Smooth muscle cell (in vitro differentiated cells): ENCODE data around the gene MED27. TPM values are rescaled to one million over a fixed set of nuclear protein-coding genes. Genes with fewer than 3 reads are reported as not detected.

Experiments
- DNase-seq: peaks from one replicate; lab custom pipeline; 2025; ENCODE audit not compliant: unreplicated experiment; lab: John Stamatoyannopoulos, UW
- H2AFZ ChIP-seq: fragments of 200-600 bp; sonication (generic); 2 replicates; pipeline ENCODE4 v1.6.0; 2016; ENCODE audit warnings: antibody characterized with exemption, low read depth, mild to moderate bottlenecking
- H3F3A ChIP-seq: fragments of 200-600 bp; sonication (generic); 2 replicates; pipeline ENCODE4 v1.6.0; 2017; ENCODE audit warnings: antibody characterized with exemption, low read depth
- H3K27ac ChIP-seq: fragments of 200-600 bp; sonication (generic); 2 replicates; pipeline ENCODE4 v1.5.1; 2016; ENCODE audit warnings: low read depth, mild to moderate bottlenecking
- H3K27me3 ChIP-seq: fragments of 200-600 bp; sonication (generic); 2 replicates; pipeline ENCODE4 v1.6.1; 2016; ENCODE audit warnings: low read depth, mild to moderate bottlenecking
- H3K36me3 ChIP-seq: fragments of 200-600 bp; sonication (generic); 2 replicates; pipeline ENCODE4 v1.5.1; 2016; ENCODE audit warnings: low read depth
- H3K4me1 ChIP-seq: fragments of 200-600 bp; sonication (generic); 2 replicates; pipeline ENCODE4 v1.5.1; 2016; ENCODE audit warnings: low read depth
- H3K4me2 ChIP-seq: fragments of 200-600 bp; sonication (generic); 2 replicates; pipeline ENCODE4 v1.6.0; 2016; ENCODE audit warnings: mild to moderate bottlenecking
- H3K4me3 ChIP-seq: fragments of 200-600 bp; sonication (generic); 2 replicates; pipeline ENCODE4 v1.5.1; 2016; ENCODE audit warnings: mild to moderate bottlenecking
- H3K79me2 ChIP-seq: fragments of 200-600 bp; sonication (generic); 2 replicates; pipeline ENCODE4 v1.6.0; 2016; ENCODE audit warnings: low read depth, mild to moderate bottlenecking
- H3K9ac ChIP-seq: fragments of 200-600 bp; sonication (generic); 2 replicates; pipeline ENCODE4 v1.6.0; 2016; ENCODE audit warnings: low read depth
- H3K9me3 ChIP-seq: fragments of 200-600 bp; sonication (generic); replicated peaks from 2 replicates; pipeline ENCODE4 v1.5.1; 2016; ENCODE audit warnings: low read depth
- H4K20me1 ChIP-seq: fragments of 200-600 bp; sonication (generic); 2 replicates; pipeline ENCODE4 v1.6.0; 2016; ENCODE audit warnings: low read depth
- WGBS: methylation state at CpG from one replicate; pipeline ENCODE4 v1.1.7; 2016; ENCODE audit warnings: low lambda C conversion rate; 5-methylcytosine and 5-hydroxymethylcytosine counted together
- polyA plus RNA-seq: library from polyadenylated mRNA; unstranded; fragments of >200 nt; fragmentation: Nextera tagmentation; extraction: Ambion mirVana; gene quantifications from 2 replicates; pipeline ENCODE4 v1.2.1, GENCODE V29; 2016
- total RNA-seq: library from RNA; depleted of rRNA; stranded (reverse); fragments of >200 nt; gene quantifications from 2 replicates; pipeline ENCODE4 v1.2.3, GENCODE V29; 2014
- TF ChIP-seq, protein P1 (sequence below): fragments of 200-600 bp; sonication (generic); IDR thresholded peaks from 2 replicates; pipeline ENCODE4 v1.5.1; 2017; ENCODE audit warnings: borderline replicate concordance, mild to moderate bottlenecking, antibody characterized with exemption; ENCODE audit not compliant: insufficient read depth, poor library complexity, severe bottlenecking

Gene MED27
- total and polyA plus RNA-seq, 2 experiments from 2014 or later: 24.0 to 50.0 TPM

DNA sequence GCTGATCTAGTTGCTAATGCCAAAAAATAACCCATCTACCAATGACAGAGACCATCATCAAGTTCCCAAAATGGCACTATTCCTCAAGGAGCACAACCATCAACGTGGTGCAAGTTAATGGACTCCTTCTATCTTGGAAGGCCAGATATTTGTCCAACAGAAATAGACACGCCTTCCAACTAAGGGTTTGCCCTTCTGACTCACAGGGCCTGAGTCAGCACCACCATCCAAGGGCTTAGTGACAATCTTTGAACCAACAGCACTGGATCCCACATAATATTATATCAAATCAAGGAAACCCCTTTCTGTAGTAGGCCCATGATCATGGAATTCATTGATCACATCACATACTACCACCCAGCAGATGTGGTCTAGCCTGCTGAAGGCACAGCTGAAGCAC, 84.3 kb downstream of the MED27 start:
- Histone ChIP-seq H4K20me1 (peaks cover 83% of the 10 kb centered on the region), H3K79me2 (no peaks in the 10 kb centered on the region)
- no peak for DNase-seq

DNA sequence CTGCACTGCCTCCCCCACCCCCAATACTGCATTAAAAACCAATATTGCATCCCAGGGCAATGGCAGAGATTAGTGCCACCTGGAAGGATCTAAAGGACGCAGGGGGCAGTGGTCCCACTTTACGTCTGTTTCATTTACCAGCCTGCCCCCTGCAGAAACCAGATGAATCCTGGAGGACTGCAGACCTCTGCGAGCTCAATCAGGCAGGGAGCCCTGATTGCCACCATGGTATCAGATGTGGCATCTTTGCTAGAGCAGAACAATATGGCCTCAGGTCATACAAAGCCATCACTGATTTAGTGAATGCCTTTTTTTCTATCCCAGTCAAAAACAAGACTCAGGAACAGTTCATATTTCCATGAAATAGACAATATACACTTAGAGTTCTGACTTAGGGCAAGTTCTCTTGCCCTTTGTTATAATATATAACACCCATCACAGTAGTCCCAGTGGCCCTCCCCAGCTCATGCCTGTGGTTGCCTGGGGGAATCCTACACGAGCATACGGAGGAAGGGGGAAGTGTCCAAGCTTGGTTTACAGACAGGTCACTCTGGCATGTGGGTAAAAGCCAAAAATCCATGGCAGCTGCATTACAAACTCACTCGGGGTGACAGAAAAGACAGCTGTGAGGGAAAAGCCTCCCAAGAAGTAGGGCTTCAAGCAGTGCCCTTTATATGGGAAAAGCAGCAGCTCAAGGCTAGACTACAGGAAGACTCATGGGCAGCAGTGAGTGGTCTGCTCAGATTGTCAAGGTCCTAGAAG, 85.1 kb downstream of the MED27 start:
- no peak for DNase-seq
- no peaks in the 10 kb centered on the region for H3K27me3 ChIP-seq
- TF ChIP-seq, protein P1, sequence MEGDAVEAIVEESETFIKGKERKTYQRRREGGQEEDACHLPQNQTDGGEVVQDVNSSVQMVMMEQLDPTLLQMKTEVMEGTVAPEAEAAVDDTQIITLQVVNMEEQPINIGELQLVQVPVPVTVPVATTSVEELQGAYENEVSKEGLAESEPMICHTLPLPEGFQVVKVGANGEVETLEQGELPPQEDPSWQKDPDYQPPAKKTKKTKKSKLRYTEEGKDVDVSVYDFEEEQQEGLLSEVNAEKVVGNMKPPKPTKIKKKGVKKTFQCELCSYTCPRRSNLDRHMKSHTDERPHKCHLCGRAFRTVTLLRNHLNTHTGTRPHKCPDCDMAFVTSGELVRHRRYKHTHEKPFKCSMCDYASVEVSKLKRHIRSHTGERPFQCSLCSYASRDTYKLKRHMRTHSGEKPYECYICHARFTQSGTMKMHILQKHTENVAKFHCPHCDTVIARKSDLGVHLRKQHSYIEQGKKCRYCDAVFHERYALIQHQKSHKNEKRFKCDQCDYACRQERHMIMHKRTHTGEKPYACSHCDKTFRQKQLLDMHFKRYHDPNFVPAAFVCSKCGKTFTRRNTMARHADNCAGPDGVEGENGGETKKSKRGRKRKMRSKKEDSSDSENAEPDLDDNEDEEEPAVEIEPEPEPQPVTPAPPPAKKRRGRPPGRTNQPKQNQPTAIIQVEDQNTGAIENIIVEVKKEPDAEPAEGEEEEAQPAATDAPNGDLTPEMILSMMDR: no peak
- no peaks in the 10 kb centered on the region for H3K36me3 ChIP-seq
- no peaks in the 10 kb centered on the region for H3K79me2 ChIP-seq
- no peak overlapping the region for H2AFZ ChIP-seq
- no peak overlapping the region for H3K9ac ChIP-seq
- no peak overlapping the region for H3K4me3 ChIP-seq
- H3F3A ChIP-seq: no peaks in the 10 kb centered on the region
- H3K4me2 ChIP-seq: no peak overlapping the region
- H3K4me1 ChIP-seq: no peaks in the 10 kb centered on the region
- H3K27ac ChIP-seq: no peak overlapping the region
- H4K20me1 ChIP-seq: peaks cover 86% of the 10 kb centered on the region
- no peaks in the 10 kb centered on the region for H3K9me3 ChIP-seq
- 73% methylated on average over 6 of the region's 6 CpGs for WGBS

More for the DNA sequence above, 84.3 kb downstream of the MED27 start:
- TF ChIP-seq, protein P1: no peak
- Histone ChIP-seq H3K27me3 (no peaks in the 10 kb centered on the region), H3K4me2 (no peak overlapping the region), H3K36me3 (no peaks in the 10 kb centered on the region), H3K27ac (no peak overlapping the region), H2AFZ (no peak overlapping the region), H3K4me1 (no peaks in the 10 kb centered on the region), H3K9ac (no peak overlapping the region), H3F3A (no peaks in the 10 kb centered on the region), H3K4me3 (no peak overlapping the region), H3K9me3 (no peaks in the 10 kb centered on the region)
- WGBS: 80% methylated on average over 2 of the region's 2 CpGs

DNA sequence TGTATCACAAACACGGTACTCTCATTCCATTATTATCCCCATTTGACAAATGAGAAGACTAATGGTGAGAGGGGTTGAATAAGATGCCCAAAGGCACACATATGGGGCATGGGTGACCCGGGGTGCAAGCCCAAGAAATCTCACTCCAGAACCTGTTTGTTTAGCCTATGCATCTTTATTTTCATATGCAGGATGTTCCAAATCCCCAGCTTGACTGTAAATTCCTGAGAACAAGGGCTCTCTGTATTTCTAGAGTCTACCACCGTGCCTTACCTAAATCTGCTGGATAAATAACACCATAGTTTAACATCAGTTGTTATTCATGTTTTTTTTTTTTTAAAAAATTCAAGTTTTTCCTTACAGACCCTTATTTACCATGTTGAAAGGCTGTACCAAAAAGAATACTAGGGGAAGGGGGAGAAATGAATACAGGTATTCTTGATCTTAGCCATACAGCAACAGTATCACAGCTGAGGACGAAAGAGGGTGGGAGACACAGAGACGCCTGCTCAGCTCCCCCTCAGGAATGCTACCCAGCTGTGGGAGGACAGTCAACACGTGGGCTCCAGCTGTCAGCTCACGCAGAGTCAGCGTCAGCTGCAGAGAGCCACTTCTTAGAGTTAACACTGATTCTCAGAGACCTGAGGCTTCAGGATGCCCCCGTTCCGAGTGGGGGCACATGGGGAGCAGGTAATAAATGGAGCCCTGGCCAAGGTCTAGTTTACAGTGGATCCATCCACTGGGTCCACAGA, 86.6 kb downstream of the MED27 start:
- DNase-seq: no peak
- H3K4me3 ChIP-seq: no peak overlapping the region
- peaks cover 8% of the 10 kb centered on the region for H3K4me1 ChIP-seq
- H4K20me1 ChIP-seq: peaks cover 91% of the 10 kb centered on the region
- WGBS: 70% methylated on average over 10 of the region's 10 CpGs
- no peaks in the 10 kb centered on the region for H3K79me2 ChIP-seq
- H3K36me3 ChIP-seq: no peaks in the 10 kb centered on the region
- TF ChIP-seq, protein P1: no peak
- H3K9me3 ChIP-seq: no peaks in the 10 kb centered on the region
- no peak overlapping the region for H2AFZ ChIP-seq
- H3K27me3 ChIP-seq: no peaks in the 10 kb centered on the region
- H3F3A ChIP-seq: no peaks in the 10 kb centered on the region
- no peak overlapping the region for H3K27ac ChIP-seq
- H3K9ac ChIP-seq: no peak overlapping the region
- H3K4me2 ChIP-seq: no peak overlapping the region
